Caki2 (cell line): Measurements from ENCODE around the gene SOAT2. TPM values are rescaled to one million over a fixed set of nuclear protein-coding genes. Genes with fewer than 3 reads are reported as not detected.
A peak's percentile ranks its signal among the peaks of the same experiment; 100 is the strongest.
"Not testable (repeated sequence)": the region's sequence is repeated elsewhere in the genome, so short reads cannot be mapped to it uniquely, and the experiment has no call there.

Source experiments
- DNase-seq: peaks from one replicate; pipeline ENCODE4 v3.0.0-alpha.2; 2015; ENCODE audit warnings: low read depth
- in situ Hi-C: cut with HindIII; loops from 2 replicates; pipeline ENCODE4 v1.10.0; 2016; ENCODE audit warnings: low sequenced_read_pairs, low pct_unique_long_range_greater_than_20kb, mixed read lengths
- total RNA-seq: library from RNA; depleted of rRNA; stranded (reverse); fragments of >200 nt; shearing (Covaris generic); gene quantifications from 2 replicates; pipeline ENCODE4 v1.2.3, GENCODE V29; 2014; ENCODE audit warnings: low replicate concordance

Gene SOAT2
- total RNA-seq, 1 experiment from 2014 or later: not detected

GRCh38 chr12:53098354-53098981 lies 4.8 kb upstream of the SOAT2 start:
- in situ Hi-C loops: no loop called here
- DNase-seq: peak; percentile 90

- peak; percentile 96 for DNase-seq
- in situ Hi-C loops: no loop called here
Observed at GRCh38 chr12:53099071-53099882, 4.0 kb upstream of the SOAT2 start.

GRCh38 chr12:53100466-53101151 lies 2.7 kb upstream of the SOAT2 start:
- in situ Hi-C loops: no loop called here
- no peak for DNase-seq

DNA sequence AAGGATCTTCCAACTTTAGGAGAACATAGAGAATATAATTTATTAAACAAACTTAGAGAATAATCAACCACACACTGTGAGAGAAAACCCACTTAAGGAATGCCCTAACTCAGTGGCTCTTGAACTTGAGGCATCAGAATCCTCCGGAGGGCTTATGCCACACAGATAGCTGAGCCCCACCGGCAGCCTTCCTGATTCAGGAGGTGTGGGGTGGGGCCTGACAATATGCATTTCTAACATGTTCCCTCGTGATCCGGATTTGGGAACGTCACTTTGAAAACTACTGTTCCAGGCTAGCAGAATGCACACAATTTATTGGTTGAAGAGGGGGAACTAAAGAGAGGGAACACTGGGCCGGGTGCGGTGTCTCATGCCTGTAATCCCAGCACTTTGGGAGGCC lies 2.0 kb upstream of the SOAT2 start:
- DNase-seq: no peak
- in situ Hi-C loops: no loop called here

DNA sequence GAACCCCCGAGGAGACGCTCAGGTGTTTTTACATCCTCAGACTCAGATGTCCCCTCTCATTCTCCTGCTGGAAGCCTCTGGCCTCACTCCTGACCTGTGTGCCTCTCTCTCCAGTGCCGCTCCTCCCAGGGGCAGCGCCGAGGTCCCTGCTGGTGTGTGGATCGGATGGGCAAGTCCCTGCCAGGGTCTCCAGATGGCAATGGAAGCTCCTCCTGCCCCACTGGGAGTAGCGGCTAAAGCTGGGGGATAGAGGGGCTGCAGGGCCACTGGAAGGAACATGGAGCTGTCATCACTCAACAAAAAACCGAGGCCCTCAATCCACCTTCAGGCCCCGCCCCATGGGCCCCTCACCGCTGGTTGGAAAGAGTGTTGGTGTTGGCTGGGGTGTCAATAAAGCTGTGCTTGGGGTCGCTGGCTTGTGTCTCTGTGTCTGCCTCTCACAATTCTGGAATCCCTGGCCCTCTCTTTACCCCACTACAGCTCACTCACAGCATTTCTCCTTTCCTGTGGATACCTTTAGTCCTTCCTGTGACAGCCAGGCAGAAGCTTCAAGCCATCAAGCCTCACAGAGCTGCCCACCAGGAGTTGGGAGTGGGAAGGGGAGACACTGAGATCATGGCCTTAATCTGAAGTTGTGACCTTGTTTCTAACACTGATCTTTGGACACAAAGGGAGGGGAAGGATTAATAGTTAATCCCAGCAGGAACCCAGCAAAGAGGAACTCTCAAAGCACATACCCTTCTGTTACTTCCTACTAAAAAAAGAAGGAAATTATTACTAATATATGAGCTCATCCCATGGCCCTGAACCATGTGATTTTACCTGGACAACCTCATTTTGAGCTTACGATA lies 1.1 kb upstream of the SOAT2 start:
- no peak for DNase-seq
- in situ Hi-C loops: no loop called here

GRCh38 chr12:53103860-53104305 lies 597 bp downstream of the SOAT2 start:
- DNase-seq: no peak
- in situ Hi-C loops: no loop called here

- DNase-seq: no peak
- in situ Hi-C loops: no loop called here
Observed at GRCh38 chr12:53105256-53105655, 2.0 kb downstream of the SOAT2 start.

DNA sequence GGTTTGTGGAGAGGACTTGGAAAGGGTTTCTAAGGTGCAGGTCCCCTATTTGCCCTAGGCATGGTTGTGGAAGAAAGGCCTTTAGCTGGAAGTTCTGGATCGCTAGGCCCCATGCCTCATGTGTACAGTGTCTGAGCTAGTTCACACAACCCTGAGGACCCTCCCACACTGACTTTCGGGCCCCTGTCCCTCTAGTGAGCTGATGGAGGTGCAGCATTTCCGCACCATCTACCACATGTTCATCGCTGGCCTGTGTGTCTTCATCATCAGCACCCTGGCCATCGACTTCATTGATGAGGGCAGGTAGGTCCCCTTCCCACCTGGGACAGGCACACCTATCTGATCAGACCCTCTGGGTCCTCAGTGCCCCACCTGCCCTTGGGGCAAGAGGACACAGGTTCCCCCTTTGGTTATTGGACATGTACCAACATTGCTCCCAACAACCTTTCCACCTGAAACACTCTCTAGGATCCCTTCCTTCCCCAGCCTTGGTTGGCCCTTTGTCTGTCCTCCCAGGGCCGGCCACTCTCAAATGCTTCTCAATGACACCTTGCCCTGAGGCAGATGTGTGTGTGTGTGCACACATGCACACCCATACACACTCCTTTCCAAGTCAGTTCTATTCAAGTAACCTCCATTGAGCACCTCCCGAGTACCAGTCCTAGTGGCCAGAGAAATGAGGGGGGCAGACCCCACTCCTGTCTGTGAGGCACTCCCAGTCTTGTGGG lies 2.6 kb downstream of the SOAT2 start:
- in situ Hi-C loops: no loop called here

DNA sequence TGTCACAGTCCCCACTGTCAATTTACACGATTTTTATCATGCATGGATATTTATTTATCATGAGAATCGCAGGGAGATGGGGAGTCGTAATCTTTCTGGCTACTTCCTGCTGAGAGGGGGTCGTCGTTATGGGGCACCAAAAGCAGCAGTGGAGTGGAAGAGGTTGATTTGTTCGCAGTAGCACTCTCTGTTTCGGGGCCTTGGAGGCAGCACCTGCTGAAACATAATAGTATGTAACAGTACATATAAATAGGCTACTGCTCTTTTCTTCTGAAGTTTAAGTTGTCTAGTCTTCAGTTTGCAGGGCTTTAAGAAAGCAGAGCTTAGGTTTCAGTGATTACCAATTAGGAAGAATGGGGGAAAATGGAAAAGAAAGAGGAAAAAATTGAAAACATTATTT lies 3.8 kb downstream of the SOAT2 start:
- no peak for DNase-seq
- in situ Hi-C loops: no loop called here

More for the DNA sequence above, 2.6 kb downstream of the SOAT2 start:
- no peak for DNase-seq

DNA sequence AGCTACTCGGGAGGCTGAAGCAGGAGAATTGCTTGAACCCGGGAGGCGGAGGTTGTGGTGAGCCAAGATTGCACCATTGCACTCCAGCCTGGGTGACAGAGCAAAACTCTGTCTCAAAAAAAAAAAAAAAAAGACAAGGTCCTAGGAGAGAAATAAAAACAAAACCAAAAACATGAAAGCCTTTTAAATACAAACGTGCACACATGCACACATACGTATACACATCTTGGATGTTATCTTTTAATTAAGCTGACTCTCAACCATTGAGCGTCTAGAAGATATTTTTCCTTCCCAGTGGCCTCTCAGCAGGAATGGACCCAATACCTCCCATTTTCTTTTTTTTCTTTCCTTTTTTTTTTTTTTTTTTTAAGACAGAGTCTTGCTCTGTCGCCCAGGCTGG lies 9.1 kb downstream of the SOAT2 start:
- in situ Hi-C loops, DNase-seq: not testable (repeated sequence)

DNA sequence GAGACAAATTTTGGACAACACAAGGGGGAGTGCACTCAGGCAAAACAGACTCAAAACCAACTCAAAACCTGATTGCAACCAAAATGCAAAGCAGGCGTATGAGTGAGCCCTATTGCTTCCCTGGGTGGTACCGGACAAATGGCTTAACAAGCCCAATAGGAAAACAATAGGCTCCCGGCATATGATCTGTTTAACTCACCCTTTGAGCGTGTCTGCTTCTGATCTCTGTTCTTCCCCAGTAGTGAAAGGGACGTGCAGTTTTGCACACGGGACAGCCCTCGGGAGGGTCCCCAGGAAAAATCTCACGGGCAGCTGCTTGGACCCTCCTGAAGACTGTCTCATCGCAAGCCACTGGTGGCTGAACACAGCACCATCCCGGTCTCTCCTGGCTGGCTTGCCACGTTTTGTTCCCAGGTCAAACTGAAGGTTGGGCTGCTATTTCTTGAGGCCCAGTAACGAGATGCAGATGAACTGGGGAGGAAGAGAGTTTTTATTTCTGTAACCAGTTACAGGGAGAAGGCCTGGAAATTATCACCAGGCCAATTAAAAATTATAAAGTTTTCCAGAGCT lies 9.9 kb downstream of the SOAT2 start:
- in situ Hi-C loops: no loop called here
- DNase-seq: no peak

GRCh38 chr12:53113951-53114350 lies 10.7 kb downstream of the SOAT2 start:
- DNase-seq: no peak
- in situ Hi-C loops: no loop called here

- DNase-seq: no peak
- in situ Hi-C loops: no loop called here
Observed at GRCh38 chr12:53115112-53115890, 12.0 kb downstream of the SOAT2 start.

DNA sequence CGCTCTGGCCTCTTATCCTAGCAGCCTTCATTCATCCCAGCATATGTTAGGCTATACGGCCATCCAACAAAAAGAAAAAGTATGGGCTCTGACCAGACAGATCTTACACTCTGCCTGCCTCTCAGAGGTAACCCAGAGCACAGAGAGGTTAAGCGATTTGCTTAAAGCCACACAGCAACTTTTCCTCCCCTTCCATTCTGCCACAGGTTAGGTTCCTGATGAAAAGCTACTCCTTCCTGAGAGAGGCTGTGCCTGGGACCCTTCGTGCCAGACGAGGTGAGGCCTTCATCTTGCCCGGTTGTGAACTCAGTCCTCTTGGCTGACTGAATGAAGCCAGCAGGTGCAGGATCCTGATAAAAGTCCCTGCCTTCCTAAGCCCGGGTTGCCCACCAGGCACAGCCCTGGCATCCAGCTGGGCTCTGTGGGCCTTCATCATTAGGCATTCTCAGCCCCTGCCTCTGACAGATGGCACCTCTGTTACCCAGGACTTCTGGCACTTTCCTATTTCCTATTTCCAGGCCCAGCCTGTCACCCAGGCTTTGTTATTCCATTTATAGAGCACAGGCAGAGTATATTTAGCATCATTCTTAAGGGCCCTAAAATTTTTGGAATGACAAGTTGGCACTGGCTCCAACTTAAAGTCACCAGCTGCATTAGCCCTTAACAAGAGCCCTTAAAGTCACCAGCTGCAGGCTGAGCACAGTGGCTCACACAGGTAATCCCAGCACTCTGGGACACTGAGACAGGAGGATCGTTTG lies 12.8 kb downstream of the SOAT2 start:
- in situ Hi-C loops: no loop called here
- DNase-seq: no peak

- DNase-seq: no peak
- in situ Hi-C loops: no loop called here
Observed at GRCh38 chr12:53118751-53119300, 15.5 kb downstream of the SOAT2 start.
